Erythroblast (primary cell): ENCODE measurements around the gene LIN28A.

Experiments used
- GATA1 ChIP-seq: IDR thresholded peaks from 2 replicates; pipeline ENCODE4 v1.6.1; 2011; ENCODE audit warnings: low read depth, mild to moderate bottlenecking, control low read depth, low read length, moderate library complexity
- POLR2A ChIP-seq: IDR thresholded peaks from 2 replicates; pipeline ENCODE4 v1.6.1; 2011; ENCODE audit warnings: mild to moderate bottlenecking, low read length

DNA sequence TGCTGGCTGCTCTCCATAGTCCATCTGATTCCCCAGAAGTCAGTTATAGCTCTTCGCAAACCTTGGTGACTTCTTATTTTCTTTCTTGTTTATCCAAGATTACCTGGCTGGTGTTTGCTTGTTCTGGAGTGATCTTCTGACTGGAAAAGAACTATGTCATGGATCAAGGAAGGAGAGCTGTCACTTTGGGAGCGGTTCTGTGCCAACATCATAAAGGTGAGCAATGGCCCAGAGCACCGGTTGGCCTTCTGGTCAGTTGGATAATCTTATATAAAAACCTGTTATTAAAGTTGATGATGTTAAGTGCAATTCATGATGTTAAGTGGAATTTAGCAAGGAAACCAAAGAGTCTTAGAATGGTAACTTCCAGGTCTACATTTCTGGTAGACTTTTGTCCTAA is 22.2 kb downstream of the LIN28A start:
- TF ChIP-seq POLR2A, result no peak
- no peak for TF ChIP-seq GATA1
